ENCODE results near the gene PTCD1.
"Not testable (repeated sequence)": the region's sequence is repeated elsewhere in the genome, so short reads cannot be mapped to it uniquely, and the experiment has no call there.

The PTCD1 gene

DNA sequence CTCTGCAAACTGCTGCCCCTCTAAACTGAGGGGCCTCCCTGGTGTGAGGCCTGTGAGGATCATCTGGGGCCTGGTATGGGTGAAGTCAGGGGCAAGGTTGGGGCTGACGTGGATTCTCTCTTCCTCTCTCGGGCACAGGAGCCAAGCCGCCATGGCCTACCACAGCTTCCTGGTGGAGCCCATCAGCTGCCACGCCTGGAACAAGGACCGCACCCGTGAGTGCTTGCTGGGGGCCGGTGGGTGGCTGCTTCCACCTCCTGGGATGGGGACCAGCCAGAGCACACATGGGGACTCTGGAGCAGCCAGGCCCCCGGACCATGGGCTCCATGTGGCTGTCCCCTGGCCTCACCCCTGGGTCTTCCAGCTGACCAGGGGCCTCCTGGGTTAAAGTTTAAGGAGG, 53.0 kb downstream of the PTCD1 start:
- no peak for DNase-seq

GRCh38 chr7:99384523-99384922, 54.1 kb downstream of the PTCD1 start:
- DNase-seq: no peak

DNA sequence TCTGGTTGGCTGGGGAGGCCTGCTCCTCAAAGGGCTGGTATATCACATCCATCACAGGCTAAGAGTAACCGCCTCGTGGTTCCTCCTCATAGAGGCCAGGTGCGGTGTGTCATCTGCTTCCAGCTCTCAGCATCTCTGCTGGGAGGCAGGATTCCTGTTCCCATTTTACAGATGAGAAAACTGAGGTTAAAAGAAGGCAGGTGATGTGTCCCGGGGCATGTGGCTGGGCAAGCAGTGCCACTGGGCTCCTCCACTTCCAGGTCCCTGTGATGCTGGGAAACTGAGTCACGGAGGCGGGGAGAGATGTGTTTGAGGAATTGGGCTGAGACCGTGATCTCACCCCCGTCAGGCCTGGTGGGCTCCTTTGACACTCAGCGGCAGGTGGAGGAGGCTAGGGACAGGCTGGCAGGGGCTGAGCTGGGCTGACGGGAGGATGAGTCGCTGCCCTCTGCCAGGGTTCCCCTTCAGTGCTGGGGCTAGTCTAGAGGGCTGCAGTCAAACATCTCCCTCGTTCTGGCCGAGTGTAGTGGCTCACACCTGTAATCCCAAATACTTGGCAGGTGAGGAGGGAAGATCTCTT, 54.7 kb downstream of the PTCD1 start:
- DNase-seq: no peak

- DNase-seq: no peak
Measured at GRCh38 chr7:99383203-99383602, 55.4 kb downstream of the PTCD1 start.

DNA sequence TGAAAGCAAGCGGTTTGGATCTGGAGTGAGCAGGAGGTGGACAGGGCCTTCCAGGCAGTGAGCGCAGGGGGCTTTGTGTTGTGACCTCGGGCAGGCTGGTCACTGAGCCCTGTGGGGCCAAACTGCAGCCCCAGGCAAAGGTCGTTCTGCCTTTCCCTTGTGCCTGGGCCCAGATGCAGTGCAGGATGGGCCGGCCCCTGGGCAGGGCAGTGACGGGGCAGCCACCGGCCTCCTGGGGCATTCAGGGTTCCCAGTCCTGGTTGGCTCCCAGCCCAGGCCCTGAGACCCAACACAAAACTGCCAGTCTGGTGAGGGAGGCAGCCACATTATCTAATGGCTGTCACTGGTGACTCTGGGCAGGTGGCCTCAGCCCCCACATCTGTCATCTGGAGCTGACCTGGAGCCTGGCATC, 56.9 kb downstream of the PTCD1 start:
- no peak for DNase-seq

DNA sequence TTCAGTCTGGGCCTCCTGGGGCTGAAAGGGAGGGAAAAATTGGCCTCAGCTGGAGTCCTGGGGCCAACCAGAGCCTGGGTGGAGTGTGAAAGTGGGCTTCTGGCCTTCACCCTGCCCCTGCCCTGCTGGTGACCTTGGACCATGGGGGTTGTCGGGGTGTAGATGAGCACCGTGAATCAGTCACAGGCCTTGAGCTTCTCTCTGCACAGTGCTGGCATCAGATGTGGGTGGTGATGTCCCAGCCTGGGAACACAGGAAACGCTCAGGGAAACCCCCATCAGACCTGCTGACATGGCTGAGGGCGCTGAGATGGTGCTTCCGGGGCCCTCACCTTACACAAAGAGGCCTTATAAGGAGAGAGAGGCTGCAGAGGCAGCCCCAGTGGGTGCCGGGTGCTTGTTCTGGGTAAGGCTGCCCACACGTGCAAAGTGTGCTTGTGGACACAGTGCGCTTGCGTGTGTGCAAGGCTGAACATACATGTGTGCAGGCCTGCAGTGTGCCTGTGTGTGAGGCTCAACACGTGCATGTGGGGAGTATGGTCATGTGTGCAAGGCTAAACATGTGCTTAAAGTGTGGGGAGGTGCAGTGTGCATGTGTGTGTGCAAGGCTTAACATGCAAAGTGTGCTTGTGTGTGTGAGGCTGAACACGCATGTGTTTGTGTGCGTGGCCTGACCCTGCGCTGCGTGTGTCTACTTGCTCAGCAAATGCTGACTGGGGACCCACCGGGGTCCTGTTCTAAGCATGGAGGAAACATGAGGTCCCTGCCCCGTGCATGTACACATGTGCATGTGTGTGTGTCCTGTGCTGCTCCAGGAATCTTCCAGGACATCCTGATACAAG, 57.6 kb downstream of the PTCD1 start:
- no peak for DNase-seq

DNA sequence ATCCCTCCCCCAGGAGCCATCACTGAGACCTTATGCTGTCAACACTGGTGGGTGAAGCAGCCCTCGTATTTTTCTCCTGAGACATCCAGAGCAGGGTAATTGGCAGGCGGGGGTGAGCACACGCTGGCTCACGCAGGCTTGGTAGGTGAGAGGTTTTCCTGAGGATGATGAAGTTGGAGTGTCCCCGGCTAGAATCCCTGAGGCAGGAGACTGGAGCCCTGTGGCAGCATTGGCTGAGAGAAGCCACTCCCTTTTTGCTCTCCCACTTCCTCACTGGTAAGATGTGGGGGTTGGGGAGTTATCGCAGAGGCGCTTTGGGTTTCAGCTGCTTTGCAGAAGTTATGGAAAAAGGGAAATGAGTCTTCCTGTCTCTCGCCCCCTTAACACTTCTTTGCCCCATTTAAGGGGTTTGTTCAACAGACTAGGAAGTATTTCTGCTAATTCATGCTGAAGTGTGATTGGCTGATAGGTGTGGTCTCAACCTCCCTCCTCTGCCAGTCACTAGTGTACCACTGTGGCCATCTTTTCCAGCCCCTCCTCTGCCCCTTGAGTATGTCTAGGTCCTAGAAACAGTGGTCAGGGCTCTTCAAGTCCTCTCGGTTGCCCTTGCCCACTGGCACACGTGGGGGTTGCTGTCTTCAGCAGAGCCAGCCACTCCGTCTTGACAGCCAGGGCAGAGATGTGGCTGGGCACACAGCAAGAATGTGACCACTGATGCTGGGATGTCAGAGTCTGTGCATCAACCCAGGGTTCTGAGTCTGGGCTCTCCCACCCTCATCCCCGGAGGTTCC, 58.4 kb downstream of the PTCD1 start:
- DNase-seq: no peak

GRCh38 chr7:99379693-99380031, 58.9 kb downstream of the PTCD1 start:
- DNase-seq: not testable (repeated sequence)

DNA sequence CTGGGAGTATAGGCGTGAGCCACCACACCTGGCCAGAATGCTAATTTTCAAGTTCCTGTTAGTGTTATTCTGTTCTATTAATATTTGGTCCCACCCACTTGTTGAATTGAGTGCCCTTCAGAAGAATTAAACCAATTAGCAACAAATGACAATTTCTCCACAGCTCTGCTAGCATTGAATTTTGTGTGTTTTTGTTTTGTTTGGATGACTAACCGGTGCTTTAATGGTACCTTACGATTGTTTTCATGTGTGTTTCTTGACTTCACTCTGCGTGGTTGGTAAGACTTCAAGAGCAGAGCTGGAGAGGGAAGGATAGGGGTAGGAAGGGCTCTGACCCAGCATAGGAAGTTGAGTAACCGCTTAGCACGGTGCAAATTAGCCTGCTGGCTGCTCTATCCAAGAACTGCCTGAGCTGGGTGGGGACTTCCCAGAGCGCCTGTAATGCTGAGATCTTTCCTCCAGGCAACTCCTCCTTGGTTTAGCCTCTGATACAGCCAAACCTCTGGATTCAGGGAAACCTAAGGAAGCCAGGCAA, 59.5 kb downstream of the PTCD1 start:
- DNase-seq: peak; percentile 41

DNA sequence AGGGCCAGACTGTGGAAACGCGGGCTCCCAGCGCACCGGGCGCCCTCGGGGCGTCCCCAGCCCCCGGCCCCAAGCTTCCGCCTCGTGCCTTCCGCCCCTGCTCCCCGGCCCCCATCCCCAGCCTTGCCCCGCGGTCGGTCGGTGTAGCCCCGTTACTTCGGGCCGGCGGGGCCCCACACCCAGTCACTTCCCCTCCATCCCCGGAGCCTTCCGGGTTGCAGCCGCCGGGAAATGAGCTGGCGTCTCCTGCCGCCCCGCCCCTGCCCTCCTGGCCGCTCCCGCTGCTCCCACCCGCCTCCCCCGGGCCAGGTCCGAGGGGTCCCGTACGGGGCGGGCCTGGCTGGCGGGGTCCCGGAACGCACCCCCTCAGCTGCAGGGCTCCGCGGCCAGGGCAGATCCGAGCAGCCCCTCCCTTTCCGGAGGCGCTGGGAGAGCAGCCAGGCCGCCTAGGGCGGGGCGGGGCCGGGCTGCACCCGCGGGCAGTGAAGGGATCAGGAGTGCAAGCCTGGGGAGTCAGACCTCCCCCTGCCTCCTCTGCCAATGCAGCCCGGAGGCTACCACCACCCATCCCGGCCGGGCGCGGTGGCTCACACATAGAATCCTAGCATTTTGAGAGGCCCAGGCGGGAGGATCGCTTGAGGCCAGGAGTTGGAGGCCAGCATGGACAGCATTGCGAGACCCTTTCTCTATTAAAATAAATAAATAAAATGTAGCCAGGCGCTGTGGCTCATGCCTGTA, 63.4 kb downstream of the PTCD1 start:
- DNase-seq: peak; percentile 56

DNA sequence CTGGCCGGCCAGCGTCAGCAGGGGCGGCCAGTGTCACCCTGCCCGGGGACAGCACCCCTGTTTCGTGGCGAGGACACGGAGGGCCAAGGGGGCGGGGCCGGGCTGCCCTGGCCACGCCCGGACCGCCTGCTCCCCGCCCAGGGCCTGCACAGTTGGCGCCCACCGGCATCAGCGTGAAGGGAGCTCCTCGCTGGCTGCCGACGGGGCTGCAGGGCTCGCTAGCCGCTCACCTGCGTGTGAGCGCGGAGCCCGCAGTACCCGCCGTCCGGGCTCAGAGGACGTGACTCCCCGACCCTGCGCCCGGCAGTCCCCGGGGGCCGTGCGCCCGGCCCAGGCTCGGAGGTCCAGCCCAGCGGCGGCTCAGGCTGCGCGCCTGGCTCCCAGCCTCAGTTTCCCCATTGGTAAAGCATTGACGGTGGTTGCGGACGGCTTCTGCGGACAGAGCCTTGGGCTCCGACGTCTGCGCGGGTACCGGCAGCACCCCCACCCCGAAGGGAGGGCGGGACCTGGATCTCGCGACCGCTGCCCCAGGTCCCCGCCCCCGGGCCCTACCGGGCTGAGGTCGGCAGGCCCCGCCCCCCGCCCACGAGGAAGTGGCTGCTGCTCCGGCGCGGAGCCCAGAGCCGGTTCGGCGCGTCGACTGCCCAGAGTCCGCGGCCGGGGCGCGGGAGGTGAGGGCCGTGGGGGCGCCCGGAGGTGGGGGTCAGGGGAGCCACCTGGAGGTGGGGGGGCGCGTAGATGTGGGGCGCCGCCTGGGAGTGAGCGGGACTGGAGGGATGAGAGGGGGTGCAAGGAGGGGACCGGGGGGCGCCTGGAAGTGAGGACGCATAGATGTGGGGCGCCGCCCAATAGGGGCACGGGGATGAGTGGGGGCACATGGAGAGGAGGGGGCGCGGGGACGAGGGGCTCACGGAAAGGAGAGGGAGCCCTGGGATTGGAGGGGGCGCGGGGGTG, 64.2 kb downstream of the PTCD1 start, which contains the start of gene ARPC1B:
Gene ARPC1B, plus strand, starts transcription at position 620 of the 954 bp plus-strand sequence. CDS start 10,985 bp downstream, outside the sequence.
- peak; percentile 56 for DNase-seq

GRCh38 chr7:99373091-99374066, 65.2 kb downstream of the PTCD1 start:
- no peak for DNase-seq

DNA sequence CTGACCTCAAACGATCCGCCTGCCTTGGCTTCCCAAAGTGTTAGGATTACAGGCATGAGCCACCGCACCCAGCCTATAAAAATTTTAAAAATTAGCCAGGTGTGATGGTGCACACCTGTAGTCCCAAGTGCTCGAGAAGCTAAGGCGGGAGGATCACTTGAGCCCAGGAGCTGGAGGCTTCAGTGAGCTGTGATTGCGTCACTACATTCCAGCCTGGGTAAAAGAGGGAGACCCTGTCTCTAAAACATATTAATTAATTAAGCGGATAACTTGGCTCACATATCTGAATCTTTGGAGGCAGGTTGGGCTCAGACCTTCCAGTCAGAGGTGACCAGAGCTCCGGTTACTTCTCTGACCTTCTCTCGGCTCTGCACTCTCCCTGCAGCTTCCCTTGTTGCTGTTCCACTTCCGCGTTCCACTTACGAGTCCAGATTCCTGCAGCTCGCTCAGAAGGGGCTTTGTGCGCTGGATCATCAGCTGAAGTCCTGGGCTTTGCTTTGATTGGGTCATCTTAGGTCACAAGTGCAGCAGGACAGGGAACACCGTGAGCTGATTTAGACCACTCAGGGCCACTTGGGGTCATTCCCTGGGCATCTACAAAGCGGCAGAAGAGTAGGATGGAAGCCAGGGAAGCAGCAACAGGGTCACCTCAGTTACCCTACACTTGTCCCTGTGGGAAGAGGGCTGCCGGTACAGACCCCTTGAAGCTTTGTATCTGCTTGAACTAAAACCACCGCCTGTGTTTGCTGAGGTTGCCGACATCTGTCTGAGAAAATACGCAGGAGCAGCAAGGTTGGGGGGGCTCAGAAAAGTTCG, 66.1 kb downstream of the PTCD1 start:
- peak; percentile 81 for DNase-seq

GRCh38 chr7:99371376-99371920, 67.2 kb downstream of the PTCD1 start:
- no peak for DNase-seq

GRCh38 chr7:99369767-99370391, 68.7 kb downstream of the PTCD1 start:
- DNase-seq: no peak

- no peak for DNase-seq
Measured at GRCh38 chr7:99368750-99369389, 69.7 kb downstream of the PTCD1 start.

All from eye (tissue), 1 donor.